Measurements from ENCODE around the gene PTPRM. TPM values are rescaled to one million over a fixed set of nuclear protein-coding genes. Genes with fewer than 3 reads are reported as not detected.

Gene PTPRM
- total and polyA plus RNA-seq, 2 of the 8 experiments (the other 6 are each of a cell fraction or from before 2014, with no cell fraction given), result 4.1 to 7.0 TPM

GRCh38 chr18:7954238-7954637 is 387.1 kb downstream of the PTPRM start:
- Histone ChIP-seq H3K23me2 (ENCODE audit: low read depth, low read length) (no peaks in the 10 kb centered on the region), H2BK12ac (ENCODE audit: low read depth, low read length) (no peak overlapping the region), H3K23ac (ENCODE audit: insufficient read length) (no peak overlapping the region), H3K56ac (replicated peaks; ENCODE audit: insufficient read length, low read depth, low read length) (no peak overlapping the region), H3K4me1 (replicated peaks in 1 of 4; ENCODE audit: control insufficient read depth in 3 of 4, insufficient read depth in 4 of 4, low read length in 3 of 4) (no peaks in the 10 kb centered on the region; a peak in 1 of 7 replicates), H2AFZ (ENCODE audit: low read length) (no peak overlapping the region), H3K4me2 (ENCODE audit: insufficient read depth in 1 of 2, low read depth in 2 of 2, low read length in 2 of 2) (no peak overlapping the region), H2BK5ac (ENCODE audit: low read depth, low read length) (no peak overlapping the region), H4K91ac (replicated peaks; ENCODE audit: insufficient read length, low read length) (no peak overlapping the region), H3K4ac (replicated peaks; ENCODE audit: insufficient read length, low read depth, low read length) (no peak overlapping the region), H3K14ac (ENCODE audit: insufficient read length) (no peak overlapping the region), H3K27ac (ENCODE audit: low read depth, low read length) (no peak overlapping the region), H3K79me1 (ENCODE audit: low read depth, low read length) (no peaks in the 10 kb centered on the region), H2BK15ac (ENCODE audit: low read length) (no peak overlapping the region), H2BK20ac (ENCODE audit: low read length) (no peak overlapping the region), H3K4me3 (ENCODE audit: extremely low read depth in 1 of 4, insufficient read depth in 2 of 4, low read depth in 3 of 4, low read length in 4 of 4) (no peak overlapping the region), H3K18ac (ENCODE audit: extremely low read depth, low read length) (no peak overlapping the region), H2AK5ac (ENCODE audit: low read depth, low read length) (no peak overlapping the region), H3K9me3 (ENCODE audit: insufficient read depth in 2 of 2, low read depth in 1 of 2, low read length in 1 of 2) (no peaks in the 10 kb centered on the region), H4K20me1 (replicated peaks in 1 of 2; ENCODE audit: control insufficient read depth in 1 of 2, insufficient read depth in 2 of 2, low read length in 2 of 2) (no peaks in the 10 kb centered on the region), H4K8ac (ENCODE audit: extremely low read depth, insufficient read depth, low read length) (no peak overlapping the region), H3K36me3 (ENCODE audit: control insufficient read depth in 2 of 4, insufficient read depth in 4 of 4, low read length in 3 of 4) (no peaks in the 10 kb centered on the region), H4K5ac (ENCODE audit: insufficient read length, low read depth, low read length) (no peak overlapping the region), H2BK120ac (replicated peaks; ENCODE audit: low read depth, low read length) (no peak overlapping the region), H3K27me3 (replicated peaks in 1 of 4; ENCODE audit: control insufficient read depth in 3 of 4, extremely low read depth in 1 of 4, insufficient read depth in 3 of 4, low read length in 3 of 4) (no peaks in the 10 kb centered on the region), H3K79me2 (ENCODE audit: control insufficient read depth in 1 of 2, insufficient read depth in 2 of 2, low read length in 2 of 2) (no peaks in the 10 kb centered on the region), H3K9ac (replicated peaks in 1 of 4; ENCODE audit: extremely low read depth in 1 of 4, low read depth in 3 of 4, low read length in 3 of 4) (no peak overlapping the region)
- CTCF ChIA-PET (ENCODE audit: partially characterized antibody), result interaction anchor here (1.0 to 1.6 kb wide), 4 partner anchors 12 to 164 kb away, joined by 3 to 7 read pairs (median 5); no protein-coding TSS in a partner anchor
- TF ChIP-seq JUN (IDR thresholded peaks at IDR 0.05; ENCODE audit: low read depth, low read length), result no peak
- TF ChIP-seq RXRA (IDR thresholded peaks at IDR 0.05; ENCODE audit: insufficient read depth, low read depth, low read length), result no peak
- no peak for TF ChIP-seq TAF1 (IDR thresholded peaks at IDR 0.05; ENCODE audit: low read depth, low read length)
- no peak for TF ChIP-seq SP4 (IDR thresholded peaks at IDR 0.05; ENCODE audit: low read length)
- TF ChIP-seq, protein P1, sequence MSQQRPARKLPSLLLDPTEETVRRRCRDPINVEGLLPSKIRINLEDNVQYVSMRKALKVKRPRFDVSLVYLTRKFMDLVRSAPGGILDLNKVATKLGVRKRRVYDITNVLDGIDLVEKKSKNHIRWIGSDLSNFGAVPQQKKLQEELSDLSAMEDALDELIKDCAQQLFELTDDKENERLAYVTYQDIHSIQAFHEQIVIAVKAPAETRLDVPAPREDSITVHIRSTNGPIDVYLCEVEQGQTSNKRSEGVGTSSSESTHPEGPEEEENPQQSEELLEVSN (IDR thresholded peaks at IDR 0.05), result no peak
- no peak for TF ChIP-seq HDAC6 (IDR thresholded peaks at IDR 0.05; ENCODE audit: low read depth, low read length)
- no peak for TF ChIP-seq POLR2AphosphoS5 (IDR thresholded peaks at IDR 0.05; ENCODE audit: low read depth, low read length)
- no peak for TF ChIP-seq CBX5 (IDR thresholded peaks at IDR 0.05; ENCODE audit: low read depth, low read length)
- DNase-seq (ENCODE audit: low read depth in 1 of 2, low spot score in 2 of 2) (no peak), FAIRE-seq (no peak)
- 91% methylated on average over 1 of the region's 1 CpG; no CpG with 5 or more reads in 1 of the 2 experiments for WGBS, 2 experiments (ENCODE audit: extremely low coverage in 1 of 2, insufficient coverage in 1 of 2, insufficient read length in 1 of 2, insufficient replicate concordance in 2 of 2, low coverage in 1 of 2, low lambda C conversion rate in 2 of 2, missing lambda C conversion rate in 1 of 2)
- POLR2A ChIA-PET (ENCODE audit: partially characterized antibody), result no interaction called here
